ENCODE data around the gene NCR1. TPM values are rescaled to one million over a fixed set of nuclear protein-coding genes. Genes with fewer than 3 reads are reported as not detected.

NCR1 gene
- total RNA-seq, 1 donor from 2014 or later = not detected

GRCh38 chr19:54955376-54955775, 49.4 kb downstream of the NCR1 start:
- H3K36me3 Mint-ChIP-seq = no peaks in the 10 kb centered on the region
- no peak for TF ChIP-seq CTCF (conservative IDR thresholded peaks at IDR 0.05)
- DNase-seq (ENCODE audit: extremely low spot score, unreplicated experiment) = no peak
- no peak overlapping the region for H3K27ac Mint-ChIP-seq
- H3K4me3 Mint-ChIP-seq = no peak overlapping the region
- no peaks in the 10 kb centered on the region for H3K9me3 Mint-ChIP-seq
- H3K27me3 Mint-ChIP-seq = peaks cover 3% of the 10 kb centered on the region
- no peaks in the 10 kb centered on the region for H3K4me1 Mint-ChIP-seq (ENCODE audit: unreplicated experiment)

GRCh38 chr19:54959840-54960239, 53.9 kb downstream of the NCR1 start:
- no peak for TF ChIP-seq CTCF (conservative IDR thresholded peaks at IDR 0.05)
- H3K9me3 Mint-ChIP-seq = no peaks in the 10 kb centered on the region
- peaks cover 3% of the 10 kb centered on the region for H3K27me3 Mint-ChIP-seq
- H3K36me3 Mint-ChIP-seq = no peaks in the 10 kb centered on the region
- no peak overlapping the region for H3K27ac Mint-ChIP-seq
- DNase-seq (ENCODE audit: extremely low spot score, unreplicated experiment) = no peak
- no peaks in the 10 kb centered on the region for H3K4me1 Mint-ChIP-seq (ENCODE audit: unreplicated experiment)
- H3K4me3 Mint-ChIP-seq = no peak overlapping the region

Other genes starting within 250 kb of the NCR1 start
- gene LILRB4, start 243.2 kb upstream of the NCR1 start, total RNA-seq (ENCODE audit: low replicate concordance) = not detected in 2 replicates
- gene KIR3DL3, start 181.7 kb upstream of the NCR1 start, total RNA-seq (ENCODE audit: low replicate concordance) = not detected in 2 replicates
- not detected in 2 replicates for gene KIR2DL3, start 167.6 kb upstream of the NCR1 start, total RNA-seq (ENCODE audit: low replicate concordance)
- not detected in 2 replicates for gene KIR2DL1, start 136.4 kb upstream of the NCR1 start, total RNA-seq (ENCODE audit: low replicate concordance)
- gene KIR2DL4, start 102.5 kb upstream of the NCR1 start, total RNA-seq (ENCODE audit: low replicate concordance) = not detected in 2 replicates
- not detected in 2 replicates for gene KIR3DL1, start 89.7 kb upstream of the NCR1 start, total RNA-seq (ENCODE audit: low replicate concordance)
- gene KIR2DS4, start 73.5 kb upstream of the NCR1 start, total RNA-seq (ENCODE audit: low replicate concordance) = not detected in 2 replicates
- not detected in 2 replicates for gene KIR3DL2, start 55.7 kb upstream of the NCR1 start, total RNA-seq (ENCODE audit: low replicate concordance)
- gene FCAR, start 31.9 kb upstream of the NCR1 start, total RNA-seq (ENCODE audit: low replicate concordance) = not detected in 2 replicates
- 0.98 TPM in 1 of 2 replicates, not detected in the other for gene NLRP7, start 41.4 kb downstream of the NCR1 start, total RNA-seq (ENCODE audit: low replicate concordance)
- gene NLRP2, start 60.2 kb downstream of the NCR1 start, total RNA-seq (ENCODE audit: low replicate concordance) = 35.6 and 65.4 TPM in 2 replicates
- gene GP6, start 132.1 kb downstream of the NCR1 start, total RNA-seq (ENCODE audit: low replicate concordance) = 0.22 and 0.93 TPM in 2 replicates
- gene RDH13, start 157.0 kb downstream of the NCR1 start, total RNA-seq (ENCODE audit: low replicate concordance) = 37.9 and 74.9 TPM in 2 replicates
- gene EPS8L1, start 169.7 kb downstream of the NCR1 start, total RNA-seq (ENCODE audit: low replicate concordance) = 54.0 and 116 TPM in 2 replicates
- gene PPP1R12C, start 211.5 kb downstream of the NCR1 start, total RNA-seq (ENCODE audit: low replicate concordance) = 102 and 113 TPM in 2 replicates
- gene TNNT1, start 243.1 kb downstream of the NCR1 start, total RNA-seq (ENCODE audit: low replicate concordance) = 27.6 and 83.1 TPM in 2 replicates

All from type B pancreatic cell (in vitro differentiated cells).